Measurements from ENCODE around the gene TPT1.
"Not testable (repeated sequence)": the region's sequence is repeated elsewhere in the genome, so short reads cannot be mapped to it uniquely, and the experiment has no call there.

The TPT1 gene

GRCh38 chr13:45341034-45341798 lies at the start of gene TPT1:
Gene TPT1 (minus strand): TSS chr13:45341183. CDS start chr13:45341069, 114 bp downstream.
- DNase-seq (ENCODE audit: low spot score) = peak; percentile 98

- not testable (repeated sequence) for DNase-seq (ENCODE audit: low spot score)
Measured at GRCh38 chr13:45390348-45390747, 49.4 kb upstream of the TPT1 start.

GRCh38 chr13:45388664-45389063 lies 47.7 kb upstream of the TPT1 start:
- DNase-seq (ENCODE audit: low spot score) = no peak

- not testable (repeated sequence) for DNase-seq (ENCODE audit: low spot score)
Measured at GRCh38 chr13:45386892-45387575, 46.1 kb upstream of the TPT1 start.

- no peak for DNase-seq (ENCODE audit: low spot score)
Measured at GRCh38 chr13:45385907-45386553, 45.0 kb upstream of the TPT1 start.

- DNase-seq (ENCODE audit: low spot score) = no peak
Measured at GRCh38 chr13:45385320-45385719, 44.3 kb upstream of the TPT1 start.

- no peak for DNase-seq (ENCODE audit: low spot score)
Measured at GRCh38 chr13:45384474-45385174, 43.6 kb upstream of the TPT1 start.

- not testable (repeated sequence) for DNase-seq (ENCODE audit: low spot score)
Measured at GRCh38 chr13:45382739-45383138, 41.8 kb upstream of the TPT1 start.

GRCh38 chr13:45381196-45381595 lies 40.2 kb upstream of the TPT1 start:
- DNase-seq (ENCODE audit: low spot score) = no peak

- DNase-seq (ENCODE audit: low spot score) = not testable (repeated sequence)
Measured at GRCh38 chr13:45380708-45381107, 39.7 kb upstream of the TPT1 start.

- DNase-seq (ENCODE audit: low spot score) = not testable (repeated sequence)
Measured at GRCh38 chr13:45379516-45379915, 38.5 kb upstream of the TPT1 start.

GRCh38 chr13:45378786-45379185 lies 37.8 kb upstream of the TPT1 start:
- not testable (repeated sequence) for DNase-seq (ENCODE audit: low spot score)

- not testable (repeated sequence) for DNase-seq (ENCODE audit: low spot score)
Measured at GRCh38 chr13:45377314-45377713, 36.3 kb upstream of the TPT1 start.

- DNase-seq (ENCODE audit: low spot score) = not testable (repeated sequence)
Measured at GRCh38 chr13:45376651-45377050, 35.7 kb upstream of the TPT1 start.

GRCh38 chr13:45374917-45375316 lies 33.9 kb upstream of the TPT1 start:
- no peak for DNase-seq (ENCODE audit: low spot score)

- DNase-seq (ENCODE audit: low spot score) = no peak
Measured at GRCh38 chr13:45373162-45373547, 32.2 kb upstream of the TPT1 start.

- no peak for DNase-seq (ENCODE audit: low spot score)
Measured at GRCh38 chr13:45372189-45373161, 31.5 kb upstream of the TPT1 start.

GRCh38 chr13:45370922-45371406 lies 30.0 kb upstream of the TPT1 start:
- DNase-seq (ENCODE audit: low spot score) = peak; percentile 71

- DNase-seq (ENCODE audit: low spot score) = no peak
Measured at GRCh38 chr13:45369116-45369515, 28.1 kb upstream of the TPT1 start.

- no peak for DNase-seq (ENCODE audit: low spot score)
Measured at GRCh38 chr13:45368571-45368970, 27.6 kb upstream of the TPT1 start.

- DNase-seq (ENCODE audit: low spot score) = no peak
Measured at GRCh38 chr13:45368005-45368404, 27.0 kb upstream of the TPT1 start.
